Measurements from ENCODE around the gene STMN1. TPM values are rescaled to one million over a fixed set of nuclear protein-coding genes. Genes with fewer than 3 reads are reported as not detected.
A peak's percentile ranks its signal among the peaks of the same experiment; 100 is the strongest.

Gene STMN1
- total and polyA plus RNA-seq, 9 of the 15 experiments (the other 6 are each of a cell fraction or from before 2014, with no cell fraction given) = 269 to 2,153 (median 595) TPM

DNA sequence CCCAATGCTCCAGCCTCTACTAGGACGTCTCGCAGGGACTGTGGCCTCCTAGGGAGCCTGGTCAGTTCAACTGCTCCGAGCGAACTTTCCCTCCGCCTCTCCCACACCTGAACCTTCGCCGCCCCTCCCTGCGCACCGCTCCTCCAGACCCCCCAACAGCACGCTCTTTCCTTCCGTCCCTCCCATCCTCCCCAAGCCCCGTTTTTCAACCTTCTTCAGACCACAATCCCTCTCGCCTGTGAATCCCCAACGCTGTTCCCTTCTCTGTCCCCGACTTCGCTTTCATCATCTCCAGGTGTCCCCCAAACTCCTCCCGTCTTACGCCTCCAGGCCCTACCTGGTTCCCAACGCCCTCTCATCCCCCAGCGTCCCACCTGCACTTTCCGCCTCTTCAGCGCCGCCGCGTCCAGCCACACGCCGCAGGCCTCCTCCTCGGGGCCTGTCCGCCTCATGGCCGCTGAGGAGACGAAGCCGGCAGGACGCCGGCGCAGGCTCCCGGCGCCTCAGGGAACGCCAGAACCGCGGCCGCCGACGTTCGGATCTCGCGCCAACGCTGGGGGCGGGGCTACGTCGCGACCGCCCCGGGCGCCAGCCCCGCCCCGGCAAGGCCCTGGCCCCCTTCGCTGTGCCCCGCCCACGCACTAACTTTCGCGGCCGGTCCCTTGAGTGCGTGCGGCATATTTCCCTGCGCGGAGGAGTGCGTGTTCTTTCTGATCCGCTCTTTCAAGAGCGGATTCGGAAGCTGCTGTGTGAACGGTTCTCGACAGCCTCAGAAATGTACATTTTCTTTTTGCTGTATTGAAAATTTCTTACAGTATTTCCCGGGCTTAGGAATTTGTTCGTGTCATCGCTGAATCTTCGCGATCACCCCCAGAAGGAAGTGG, 47.1 kb downstream of the STMN1 start, which contains the start of gene AUNIP (continued):
- TF ChIP-seq, protein P1, sequence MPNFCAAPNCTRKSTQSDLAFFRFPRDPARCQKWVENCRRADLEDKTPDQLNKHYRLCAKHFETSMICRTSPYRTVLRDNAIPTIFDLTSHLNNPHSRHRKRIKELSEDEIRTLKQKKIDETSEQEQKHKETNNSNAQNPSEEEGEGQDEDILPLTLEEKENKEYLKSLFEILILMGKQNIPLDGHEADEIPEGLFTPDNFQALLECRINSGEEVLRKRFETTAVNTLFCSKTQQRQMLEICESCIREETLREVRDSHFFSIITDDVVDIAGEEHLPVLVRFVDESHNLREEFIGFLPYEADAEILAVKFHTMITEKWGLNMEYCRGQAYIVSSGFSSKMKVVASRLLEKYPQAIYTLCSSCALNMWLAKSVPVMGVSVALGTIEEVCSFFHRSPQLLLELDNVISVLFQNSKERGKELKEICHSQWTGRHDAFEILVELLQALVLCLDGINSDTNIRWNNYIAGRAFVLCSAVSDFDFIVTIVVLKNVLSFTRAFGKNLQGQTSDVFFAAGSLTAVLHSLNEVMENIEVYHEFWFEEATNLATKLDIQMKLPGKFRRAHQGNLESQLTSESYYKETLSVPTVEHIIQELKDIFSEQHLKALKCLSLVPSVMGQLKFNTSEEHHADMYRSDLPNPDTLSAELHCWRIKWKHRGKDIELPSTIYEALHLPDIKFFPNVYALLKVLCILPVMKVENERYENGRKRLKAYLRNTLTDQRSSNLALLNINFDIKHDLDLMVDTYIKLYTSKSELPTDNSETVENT (CRISPR knock-in tag; IDR thresholded peaks at IDR 0.05) = peak; percentile 93
- TF ChIP-seq PURB (CRISPR knock-in tag; IDR thresholded peaks at IDR 0.05; ENCODE audit: low read depth) (no peak), CBX1 (IDR thresholded peaks at IDR 0.05; ENCODE audit: low read depth) (peak; percentile 91), ARHGAP35 (IDR thresholded peaks at IDR 0.05; ENCODE audit: partially characterized antibody) (peak; percentile 89), THAP7 (CRISPR knock-in tag; IDR thresholded peaks at IDR 0.05) (no peak), MTF1 (CRISPR knock-in tag; IDR thresholded peaks at IDR 0.05; ENCODE audit: borderline replicate concordance) (no peak), TCFL5 (CRISPR knock-in tag; conservative IDR thresholded peaks at IDR 0.05) (no peak), MBD2 (IDR thresholded peaks at IDR 0.05; ENCODE audit: borderline replicate concordance, low read depth) (no peak; the same call in 1 of the 2 replicates), TRIM24 (IDR thresholded peaks at IDR 0.05) (peak; percentile 35 to 42; a peak in 2 of 4 replicates), DEAF1 (CRISPR knock-in tag; IDR thresholded peaks at IDR 0.05) (no peak), HNRNPLL (IDR thresholded peaks at IDR 0.05; ENCODE audit: low read depth, low read length, poor library complexity, severe bottlenecking) (peak; percentile 92), ZNF3 (CRISPR knock-in tag; IDR thresholded peaks at IDR 0.05) (no peak), ZNF444 (CRISPR knock-in tag; IDR thresholded peaks at IDR 0.05) (no peak), ZNF584 (CRISPR knock-in tag; IDR thresholded peaks at IDR 0.05; ENCODE audit: low read depth) (0 out of 2 replicates have a peak, but pooled peaks have one; percentile 58), FOXJ2 (tag; IDR thresholded peaks at IDR 0.05) (no peak), DDX20 (tag; IDR thresholded peaks at IDR 0.05; ENCODE audit: low read depth) (peak; percentile 58; the same call in 1 of the 2 replicates), PRMT5 (CRISPR knock-in tag; IDR thresholded peaks at IDR 0.05) (peak; percentile 56; the same call in 1 of the 2 replicates), BHLHE40 (IDR thresholded peaks at IDR 0.05; ENCODE audit: low read length) (0 out of 2 replicates have a peak, but pooled peaks have one; percentile 36)
- TF ChIP-seq, protein P2, sequence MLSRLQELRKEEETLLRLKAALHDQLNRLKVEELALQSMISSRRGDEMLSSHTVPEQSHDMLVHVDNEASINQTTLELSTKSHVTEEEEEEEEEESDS (CRISPR knock-in tag; IDR thresholded peaks at IDR 0.05) = no peak
- TF ChIP-seq, protein P3, sequence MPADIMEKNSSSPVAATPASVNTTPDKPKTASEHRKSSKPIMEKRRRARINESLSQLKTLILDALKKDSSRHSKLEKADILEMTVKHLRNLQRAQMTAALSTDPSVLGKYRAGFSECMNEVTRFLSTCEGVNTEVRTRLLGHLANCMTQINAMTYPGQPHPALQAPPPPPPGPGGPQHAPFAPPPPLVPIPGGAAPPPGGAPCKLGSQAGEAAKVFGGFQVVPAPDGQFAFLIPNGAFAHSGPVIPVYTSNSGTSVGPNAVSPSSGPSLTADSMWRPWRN (IDR thresholded peaks at IDR 0.05; ENCODE audit: low read depth) = no peak
